Stomach (tissue), 9 donors: ENCODE measurements around the gene ALOX5AP. TPM values are rescaled to one million over a fixed set of nuclear protein-coding genes. Genes with fewer than 3 reads are reported as not detected.

Experiments used
- DNase-seq, 2 donors: peaks; one replicate each; pipeline versions ENCODE4 v3.0.0 to v3.0.0-alpha.2; 2013 to 2019
- H3K27ac ChIP-seq, 5 donors: fragments of 200-600 bp in 4 of 5; sonication (generic) in 4 of 5; one replicate each; pipeline ENCODE4 v1.5.1; 2013 to 2019; ENCODE audit warnings: mild to moderate bottlenecking in 1 of 5, moderate library complexity in 1 of 5
- H3K27me3 ChIP-seq, 3 donors: fragments of 200-600 bp; sonication (generic); one replicate each; pipeline ENCODE4 v1.5.1; 2017 to 2019; ENCODE audit warnings: mixed run types in 1 of 3
- H3K36me3 ChIP-seq, 4 donors: fragments of 200-600 bp; sonication (generic); 1 replicate in 3 of 4; 2 replicates in 1 of 4; pipeline ENCODE4 v1.5.1; 2016 to 2019
- H3K4me1 ChIP-seq, 4 donors: fragments of 200-600 bp; sonication (generic); one replicate each; pipeline ENCODE4 v1.5.1; 2016 to 2019
- H3K4me3 ChIP-seq, 4 donors: fragments of 200-600 bp; sonication (generic) in 3 of 4; one replicate each; pipeline ENCODE4 v1.5.1; 2016 to 2019; ENCODE audit warnings: mild to moderate bottlenecking in 1 of 4
- H3K9me3 ChIP-seq, 4 donors: fragments of 200-600 bp; sonication (generic); one replicate each; pipeline ENCODE4 v1.5.1; 2016 to 2019
- EP300 ChIP-seq: sonication (generic); formaldehyde crosslinking; IDR thresholded peaks from one replicate; pipeline ENCODE4 v1.6.1; 2017; ENCODE audit warnings: antibody characterized with exemption
- POLR2A ChIP-seq, 4 donors: fragments of 450-650 bp; IDR thresholded peaks; one replicate each; pipeline ENCODE4 v1.6.1; 2016; ENCODE audit warnings: antibody characterized with exemption in 4 of 4, control low read depth in 2 of 4, mild to moderate bottlenecking in 1 of 4, moderate library complexity in 1 of 4
- POLR2AphosphoS5 ChIP-seq, 3 donors: sonication (generic); formaldehyde crosslinking; IDR thresholded peaks; one replicate each; pipeline ENCODE4 v1.6.1; 2016; ENCODE audit warnings: antibody characterized with exemption in 3 of 3
- WGBS, 5 donors: extraction: QIAGEN DNeasy Blood & Tissue Kit in 3 of 5; methylation state at CpG; one replicate each; pipeline versions ENCODE4 v1.1.5 to v1.1.7; 2013 to 2018; 5-methylcytosine and 5-hydroxymethylcytosine counted together
- intact Hi-C: fragments of 100-400 bp; cut with DNase I; formaldehyde crosslinking; loops from one replicate; pipeline ENCODE4 v1.15.1; 2023; ENCODE audit warnings: low total_unique reads
- polyA plus RNA-seq, 3 donors: library from polyadenylated mRNA; stranded (reverse); fragments of 200-250 nt; gene quantifications; one replicate each; pipeline ENCODE4 v1.2.3, GENCODE V29; 2013
- total RNA-seq, 5 donors: library from RNA; depleted of rRNA; stranded (reverse); fragments of >200 nt; gene quantifications; one replicate each; pipeline versions ENCODE4 v1.1.0 to v1.2.3, GENCODE V29; 2014 to 2016
- TF ChIP-seq, protein P1 (sequence below), 7 experiments: fragments of 450-650 bp in 4 of 7; fragments of 200-600 bp in 3 of 7; sonication (generic) in 3 of 7; IDR thresholded peaks; one replicate each; pipeline ENCODE4 v1.5.1; 2016 to 2019; ENCODE audit warnings: antibody characterized with exemption in 7 of 7, control low read depth in 2 of 7, mild to moderate bottlenecking in 1 of 7
- donor health status: healthy with polysubstance abuse.
- donor health status: Bipolar disorder and iron deficiency.
- donor health status: healthy.

Gene ALOX5AP
- total and polyA plus RNA-seq, 8 donors: 1.3 to 36.4 (median 7.7) TPM

DNA sequence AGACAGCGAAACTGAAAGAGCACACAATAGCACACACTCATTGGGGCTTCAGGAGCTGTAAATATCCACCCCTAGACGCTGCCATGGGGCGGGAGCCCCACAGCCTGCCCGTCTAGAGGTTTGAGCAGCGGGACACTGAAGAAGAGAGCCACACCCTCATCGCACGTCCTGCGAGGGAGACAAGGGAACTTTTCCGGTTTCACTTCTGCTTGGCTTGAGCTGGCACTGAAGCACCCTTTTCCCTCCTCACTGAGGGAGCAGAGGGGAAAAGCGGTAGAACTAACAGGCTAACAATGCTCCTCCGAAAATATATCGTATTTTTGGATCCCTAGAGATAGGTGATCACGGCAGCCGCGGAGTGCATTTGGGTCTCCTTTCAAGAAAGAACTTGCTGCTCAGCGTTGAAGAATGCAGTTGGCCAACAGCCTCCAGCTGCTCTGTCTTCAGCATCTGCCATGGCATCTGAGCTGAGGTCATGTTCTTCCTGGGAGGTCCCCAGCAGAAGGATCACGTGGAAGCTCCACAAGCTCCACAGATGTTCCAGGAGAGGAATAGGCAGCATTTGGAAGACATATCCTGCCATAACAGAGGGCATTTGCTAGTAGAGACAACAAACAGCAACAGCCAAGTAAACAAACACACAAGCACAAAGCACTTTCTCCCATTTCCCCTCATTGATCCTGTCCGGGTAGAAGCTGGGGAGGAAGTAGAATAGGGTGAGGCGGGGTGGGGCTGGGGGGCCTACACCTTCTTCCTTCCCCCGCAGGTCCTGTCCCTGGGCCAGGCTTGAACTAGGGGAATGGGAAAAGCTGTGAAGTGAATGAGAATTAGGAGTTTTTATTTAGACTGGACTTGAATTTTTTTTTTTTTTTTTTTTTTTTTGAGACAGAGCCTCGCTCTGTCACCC is 44.8 kb upstream of the ALOX5AP start:
- Histone ChIP-seq H3K9me3 (no peaks in the 10 kb centered on the region), H3K27me3 (no peaks in the 10 kb centered on the region), H3K4me3 (peak overlapping the region; percentile 35 to 44 (median 39)), H3K36me3 (no peaks in the 10 kb centered on the region), H3K4me1 (peaks cover 0 to 14% (median 6%) of the 10 kb centered on the region in 4 donors), H3K27ac (peak overlapping the region; percentile 46 to 79 (median 75))
- peak; percentile 51 to 80 (median 80) for TF ChIP-seq POLR2AphosphoS5 (IDR thresholded peaks at IDR 0.05)
- TF ChIP-seq, protein P1, sequence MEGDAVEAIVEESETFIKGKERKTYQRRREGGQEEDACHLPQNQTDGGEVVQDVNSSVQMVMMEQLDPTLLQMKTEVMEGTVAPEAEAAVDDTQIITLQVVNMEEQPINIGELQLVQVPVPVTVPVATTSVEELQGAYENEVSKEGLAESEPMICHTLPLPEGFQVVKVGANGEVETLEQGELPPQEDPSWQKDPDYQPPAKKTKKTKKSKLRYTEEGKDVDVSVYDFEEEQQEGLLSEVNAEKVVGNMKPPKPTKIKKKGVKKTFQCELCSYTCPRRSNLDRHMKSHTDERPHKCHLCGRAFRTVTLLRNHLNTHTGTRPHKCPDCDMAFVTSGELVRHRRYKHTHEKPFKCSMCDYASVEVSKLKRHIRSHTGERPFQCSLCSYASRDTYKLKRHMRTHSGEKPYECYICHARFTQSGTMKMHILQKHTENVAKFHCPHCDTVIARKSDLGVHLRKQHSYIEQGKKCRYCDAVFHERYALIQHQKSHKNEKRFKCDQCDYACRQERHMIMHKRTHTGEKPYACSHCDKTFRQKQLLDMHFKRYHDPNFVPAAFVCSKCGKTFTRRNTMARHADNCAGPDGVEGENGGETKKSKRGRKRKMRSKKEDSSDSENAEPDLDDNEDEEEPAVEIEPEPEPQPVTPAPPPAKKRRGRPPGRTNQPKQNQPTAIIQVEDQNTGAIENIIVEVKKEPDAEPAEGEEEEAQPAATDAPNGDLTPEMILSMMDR (IDR thresholded peaks at IDR 0.05): no peak
- DNase-seq: peak; percentile 38 to 86
- WGBS, 5 donors: 29 to 40% (median 34%) methylated on average over 20 to 21 of the region's 21 CpGs
- intact Hi-C loops: no loop called here

GRCh38 chr13:30692113-30692512 is 43.2 kb upstream of the ALOX5AP start:
- 88 to 100% (median 94%) methylated on average over 1 of the region's 1 CpG for whole genome bisulfite sequencing, 5 donors
- no peak for DNase-seq
- H3K4me3 ChIP-seq: no peak overlapping the region
- no peaks in the 10 kb centered on the region for H3K36me3 ChIP-seq
- peaks cover 0 to 26% (median 12%) of the 10 kb centered on the region in 4 donors for H3K4me1 ChIP-seq
- TF ChIP-seq POLR2A (IDR thresholded peaks at IDR 0.05) (no peak), EP300 (no peak), POLR2AphosphoS5 (IDR thresholded peaks at IDR 0.05) (no peak)
- TF ChIP-seq, protein P1 (IDR thresholded peaks at IDR 0.05): no peak
- intact Hi-C loops: no loop called here
- H3K9me3 ChIP-seq: no peaks in the 10 kb centered on the region
- H3K27ac ChIP-seq: no peak overlapping the region
- H3K27me3 ChIP-seq: no peaks in the 10 kb centered on the region

DNA sequence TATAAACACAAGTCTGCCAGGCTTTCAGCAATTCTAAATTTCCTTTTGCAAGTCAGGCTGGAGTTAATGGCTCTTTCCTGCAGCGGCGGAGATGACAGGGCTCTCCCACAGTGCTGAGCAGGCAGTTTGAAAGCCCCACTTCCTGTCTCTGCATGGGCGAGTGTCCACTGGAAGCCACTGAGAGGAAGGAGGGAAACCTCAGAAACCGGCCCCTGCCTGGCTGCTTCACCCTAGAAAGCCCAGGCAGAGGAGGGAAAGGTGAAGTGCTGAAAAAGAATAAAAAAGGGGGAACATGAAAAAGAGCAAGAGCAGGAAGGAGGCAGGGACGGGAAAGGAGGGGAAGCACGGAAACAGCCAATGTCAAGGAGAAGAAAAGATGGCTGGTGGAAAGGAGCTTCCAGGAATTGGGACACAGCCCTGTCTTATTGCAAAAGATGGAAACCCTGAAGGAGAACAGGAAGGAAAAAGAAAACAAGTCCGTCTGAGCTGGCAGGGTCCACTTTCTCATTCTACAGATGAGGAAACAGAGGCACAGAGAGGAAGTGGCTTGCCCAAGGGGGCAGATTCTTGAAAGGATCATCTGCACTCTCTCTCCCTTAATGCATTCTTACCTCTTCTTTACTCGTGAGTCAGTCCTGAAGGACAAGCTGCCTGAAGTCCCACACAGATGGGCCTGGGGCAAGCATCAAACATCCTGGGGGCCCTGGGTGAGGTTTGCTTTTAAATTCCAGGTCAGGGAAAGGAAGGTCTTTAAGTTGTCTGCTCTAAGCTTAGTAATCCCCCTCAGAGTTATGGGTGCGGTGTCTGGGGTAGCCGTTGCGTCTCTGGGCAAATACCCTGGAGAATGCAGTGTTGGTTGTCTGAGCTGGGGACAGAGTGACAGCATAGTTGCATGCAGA is 38.8 kb upstream of the ALOX5AP start:
- WGBS, 5 donors: 38 to 46% (median 41%) methylated on average over 11 of the region's 11 CpGs
- Histone ChIP-seq H3K27me3 (no peaks in the 10 kb centered on the region), H3K4me1 (peaks cover 0 to 27% (median 7%) of the 10 kb centered on the region in 4 donors), H3K4me3 (no peak overlapping the region), H3K36me3 (no peaks in the 10 kb centered on the region), H3K9me3 (no peaks in the 10 kb centered on the region), H3K27ac (peak overlapping the region in 2 of 5 donors; percentile 1 to 22)
- intact Hi-C loops: no loop called here
- DNase-seq: peak in 1 of 2 donors; percentile 68
- TF ChIP-seq POLR2A (IDR thresholded peaks at IDR 0.05) (no peak), EP300 (no peak), POLR2AphosphoS5 (IDR thresholded peaks at IDR 0.05) (no peak)
- TF ChIP-seq, protein P1 (IDR thresholded peaks at IDR 0.05): no peak
